Fibroblast of villous mesenchyme (primary cell): ENCODE data around the gene LRRC14B. TPM values are rescaled to one million over a fixed set of nuclear protein-coding genes. Genes with fewer than 3 reads are reported as not detected.

Experiments
- DNase-seq: peaks from one replicate; pipeline ENCODE4 v3.0.0-alpha.2; 2010; ENCODE audit warnings: low read depth
- H3K4me3 ChIP-seq: 2 replicates; pipeline ENCODE4 v1.5.1; 2011; ENCODE audit warnings: low read depth, mild to moderate bottlenecking, low read length
- CTCF ChIP-seq: IDR thresholded peaks from 2 replicates; pipeline ENCODE4 v1.5.1; 2012; ENCODE audit warnings: low read depth, mild to moderate bottlenecking, low read length; ENCODE audit not compliant: insufficient read depth
- total RNA-seq: library from RNA; depleted of rRNA; stranded (reverse); fragments of >200 nt; gene quantifications from 2 replicates; pipeline ENCODE4 v1.2.3, GENCODE V29; 2012

LRRC14B gene
- total RNA-seq, 1 donor, result not detected

- no peak for TF ChIP-seq CTCF
- no peak overlapping the region for H3K4me3 ChIP-seq
These were observed 12.1 kb downstream of the LRRC14B start for GRCh38 chr5:203246-203930.

GRCh38 chr5:204001-204400 is 12.7 kb downstream of the LRRC14B start:
- no peak for TF ChIP-seq CTCF
- H3K4me3 ChIP-seq, result no peak overlapping the region
- DNase-seq, result no peak

More at GRCh38 chr5:203246-203930, 12.1 kb downstream of the LRRC14B start:
- DNase-seq, result no peak

- no peak for DNase-seq
- no peak overlapping the region for H3K4me3 ChIP-seq
- no peak for TF ChIP-seq CTCF
These were observed 13.2 kb downstream of the LRRC14B start for GRCh38 chr5:204462-204861.

GRCh38 chr5:204966-205670 is 13.8 kb downstream of the LRRC14B start:
- H3K4me3 ChIP-seq, result no peak overlapping the region
- DNase-seq, result no peak
- no peak for TF ChIP-seq CTCF

GRCh38 chr5:206406-206805 is 15.1 kb downstream of the LRRC14B start:
- no peak for TF ChIP-seq CTCF
- no peak overlapping the region for H3K4me3 ChIP-seq
- DNase-seq, result peak; percentile 25

GRCh38 chr5:206927-207536 is 15.7 kb downstream of the LRRC14B start:
- no peak for TF ChIP-seq CTCF
- no peak for DNase-seq
- no peak overlapping the region for H3K4me3 ChIP-seq
